ENCODE measurements around the gene LRFN4.
A peak's percentile ranks its signal among the peaks of the same experiment; 100 is the strongest.

The LRFN4 gene

GRCh38 chr11:66849501-66850234 is 7.2 kb upstream of the LRFN4 start:
- H3K9me3 Mint-ChIP-seq = no peaks in the 10 kb centered on the region
- H3K27ac Mint-ChIP-seq = no peak overlapping the region
- peaks cover 27% of the 10 kb centered on the region for H3K36me3 Mint-ChIP-seq (ENCODE audit: insufficient read depth)
- H3K27me3 Mint-ChIP-seq = no peaks in the 10 kb centered on the region
- peaks cover 2 to 8% of the 10 kb centered on the region in 2 donors for H3K4me1 Mint-ChIP-seq (ENCODE audit: low read depth in 2 of 2)
- no peak for DNase-seq
- no peak for ATAC-seq (replicated peaks)
- no peak overlapping the region for H3K4me3 Mint-ChIP-seq

- ATAC-seq (replicated peaks) (no peak), DNase-seq (no peak)
- H3K27ac Mint-ChIP-seq = no peak overlapping the region
- H3K4me1 Mint-ChIP-seq (ENCODE audit: low read depth in 2 of 2) = peaks cover 0 to 3% of the 10 kb centered on the region in 2 donors
- H3K27me3 Mint-ChIP-seq = no peaks in the 10 kb centered on the region
- H3K9me3 Mint-ChIP-seq = no peaks in the 10 kb centered on the region
- H3K4me3 Mint-ChIP-seq = no peak overlapping the region
- H3K36me3 Mint-ChIP-seq (ENCODE audit: insufficient read depth) = peaks cover 27% of the 10 kb centered on the region
Observed at GRCh38 chr11:66850235-66850587, 6.7 kb upstream of the LRFN4 start.

GRCh38 chr11:66850588-66851238 is 6.2 kb upstream of the LRFN4 start:
- no peak for ATAC-seq (replicated peaks)
- Mint-ChIP-seq H3K4me1 (ENCODE audit: low read depth in 2 of 2) (peaks cover 2 to 3% of the 10 kb centered on the region in 2 donors), H3K27me3 (no peaks in the 10 kb centered on the region), H3K9me3 (no peaks in the 10 kb centered on the region), H3K36me3 (ENCODE audit: insufficient read depth) (peaks cover 26% of the 10 kb centered on the region), H3K27ac (no peak overlapping the region), H3K4me3 (no peak overlapping the region)
- no peak for DNase-seq

GRCh38 chr11:66851239-66851596 is 5.6 kb upstream of the LRFN4 start:
- Mint-ChIP-seq H3K9me3 (no peaks in the 10 kb centered on the region), H3K27me3 (no peaks in the 10 kb centered on the region), H3K27ac (no peak overlapping the region), H3K4me1 (ENCODE audit: low read depth in 2 of 2) (peaks cover 3 to 4% of the 10 kb centered on the region in 2 donors), H3K4me3 (no peak overlapping the region), H3K36me3 (ENCODE audit: insufficient read depth) (peaks cover 21% of the 10 kb centered on the region)
- DNase-seq (no peak), ATAC-seq (replicated peaks) (no peak)

- peaks cover 4 to 5% of the 10 kb centered on the region in 2 donors for H3K4me1 Mint-ChIP-seq (ENCODE audit: low read depth in 2 of 2)
- no peak for DNase-seq
- no peak for ATAC-seq (replicated peaks)
- no peaks in the 10 kb centered on the region for H3K27me3 Mint-ChIP-seq
- no peak overlapping the region for H3K4me3 Mint-ChIP-seq
- peak overlapping the region in 1 of 2 donors; percentile 60 for H3K27ac Mint-ChIP-seq
- no peaks in the 10 kb centered on the region for H3K9me3 Mint-ChIP-seq
- H3K36me3 Mint-ChIP-seq (ENCODE audit: insufficient read depth) = peaks cover 17% of the 10 kb centered on the region
Observed at GRCh38 chr11:66851698-66852465, 5.0 kb upstream of the LRFN4 start.

- no peaks in the 10 kb centered on the region for H3K9me3 Mint-ChIP-seq
- peaks cover 17% of the 10 kb centered on the region for H3K36me3 Mint-ChIP-seq (ENCODE audit: insufficient read depth)
- H3K27ac Mint-ChIP-seq = peak overlapping the region in 1 of 2 donors; percentile 60
- DNase-seq = no peak
- H3K4me3 Mint-ChIP-seq = no peak overlapping the region
- no peaks in the 10 kb centered on the region for H3K27me3 Mint-ChIP-seq
- H3K4me1 Mint-ChIP-seq (ENCODE audit: low read depth in 2 of 2) = peaks cover 4 to 5% of the 10 kb centered on the region in 2 donors
- no peak for ATAC-seq (replicated peaks)
Observed at GRCh38 chr11:66852466-66853241, 4.2 kb upstream of the LRFN4 start.

GRCh38 chr11:66853242-66854229 is 3.3 kb upstream of the LRFN4 start:
- Mint-ChIP-seq H3K27ac (no peak overlapping the region), H3K36me3 (ENCODE audit: insufficient read depth) (peaks cover 16% of the 10 kb centered on the region)

GRCh38 chr11:66854231-66854661 is 2.6 kb upstream of the LRFN4 start:
- DNase-seq (no peak), ATAC-seq (replicated peaks) (no peak)
- Mint-ChIP-seq H3K4me3 (no peak overlapping the region), H3K4me1 (ENCODE audit: low read depth in 2 of 2) (peaks cover 4 to 5% of the 10 kb centered on the region in 2 donors), H3K9me3 (no peaks in the 10 kb centered on the region), H3K36me3 (ENCODE audit: insufficient read depth) (peaks cover 16% of the 10 kb centered on the region), H3K27me3 (no peaks in the 10 kb centered on the region), H3K27ac (no peak overlapping the region)

More at GRCh38 chr11:66853242-66854229, 3.3 kb upstream of the LRFN4 start:
- ATAC-seq (replicated peaks) = no peak
- Mint-ChIP-seq H3K4me3 (no peak overlapping the region), H3K27me3 (no peaks in the 10 kb centered on the region), H3K4me1 (ENCODE audit: low read depth in 2 of 2) (peaks cover 4 to 5% of the 10 kb centered on the region in 2 donors), H3K9me3 (no peaks in the 10 kb centered on the region)
- no peak for DNase-seq

GRCh38 chr11:66854729-66855211 is 2.1 kb upstream of the LRFN4 start:
- DNase-seq (no peak), ATAC-seq (replicated peaks) (no peak)
- peaks cover 14% of the 10 kb centered on the region for H3K36me3 Mint-ChIP-seq (ENCODE audit: insufficient read depth)
- H3K27ac Mint-ChIP-seq = no peak overlapping the region
- peaks cover 4 to 5% of the 10 kb centered on the region in 2 donors for H3K4me1 Mint-ChIP-seq (ENCODE audit: low read depth in 2 of 2)
- no peaks in the 10 kb centered on the region for H3K9me3 Mint-ChIP-seq
- peak overlapping the region in 1 of 2 donors; percentile 90 for H3K4me3 Mint-ChIP-seq
- no peaks in the 10 kb centered on the region for H3K27me3 Mint-ChIP-seq

- H3K27ac Mint-ChIP-seq = peak overlapping the region; percentile 57 to 85
- H3K9me3 Mint-ChIP-seq = no peaks in the 10 kb centered on the region
- H3K27me3 Mint-ChIP-seq = no peaks in the 10 kb centered on the region
- DNase-seq (no peak), ATAC-seq (replicated peaks) (peak; percentile 75)
- H3K4me3 Mint-ChIP-seq = peak overlapping the region; percentile 87 to 90
- peaks cover 4 to 5% of the 10 kb centered on the region in 2 donors for H3K4me1 Mint-ChIP-seq (ENCODE audit: low read depth in 2 of 2)
- peaks cover 7% of the 10 kb centered on the region for H3K36me3 Mint-ChIP-seq (ENCODE audit: insufficient read depth)
Observed at GRCh38 chr11:66855574-66856495, 1.0 kb upstream of the LRFN4 start.

- Mint-ChIP-seq H3K27me3 (no peaks in the 10 kb centered on the region), H3K4me1 (ENCODE audit: low read depth in 2 of 2) (peaks cover 4 to 5% of the 10 kb centered on the region in 2 donors), H3K4me3 (peak overlapping the region; percentile 70 to 74), H3K36me3 (ENCODE audit: insufficient read depth) (peaks cover 4% of the 10 kb centered on the region), H3K27ac (no peak overlapping the region), H3K9me3 (no peaks in the 10 kb centered on the region)
- ATAC-seq (replicated peaks) = no peak
- DNase-seq = no peak
Observed at GRCh38 chr11:66857234-66857926, 516 bp downstream of the LRFN4 start.
